ENCODE measurements around the gene RPS6KA2.
"Not testable (repeated sequence)": the region's sequence is repeated elsewhere in the genome, so short reads cannot be mapped to it uniquely, and the experiment has no call there.

Gene RPS6KA2

DNA sequence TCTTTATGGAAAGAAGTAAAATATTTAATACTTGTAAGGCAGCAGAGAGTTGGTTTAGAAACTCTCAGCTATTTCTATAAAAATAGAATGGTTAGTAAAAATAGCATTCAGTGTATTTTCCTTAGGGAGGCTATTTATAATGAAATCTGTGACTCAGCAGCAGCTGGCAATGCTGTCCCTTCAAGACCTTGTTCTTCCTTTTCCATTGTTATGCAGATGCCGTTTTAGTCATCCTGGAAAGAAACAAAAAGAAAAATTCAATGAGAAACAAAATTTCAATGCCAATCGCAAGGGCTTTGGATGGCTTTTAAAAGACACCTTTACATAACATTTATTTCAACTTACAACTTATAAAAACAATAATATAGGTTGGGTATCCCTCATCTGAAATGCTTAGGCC, 261.8 kb downstream of the RPS6KA2 start:
- TF ChIP-seq, protein P1, sequence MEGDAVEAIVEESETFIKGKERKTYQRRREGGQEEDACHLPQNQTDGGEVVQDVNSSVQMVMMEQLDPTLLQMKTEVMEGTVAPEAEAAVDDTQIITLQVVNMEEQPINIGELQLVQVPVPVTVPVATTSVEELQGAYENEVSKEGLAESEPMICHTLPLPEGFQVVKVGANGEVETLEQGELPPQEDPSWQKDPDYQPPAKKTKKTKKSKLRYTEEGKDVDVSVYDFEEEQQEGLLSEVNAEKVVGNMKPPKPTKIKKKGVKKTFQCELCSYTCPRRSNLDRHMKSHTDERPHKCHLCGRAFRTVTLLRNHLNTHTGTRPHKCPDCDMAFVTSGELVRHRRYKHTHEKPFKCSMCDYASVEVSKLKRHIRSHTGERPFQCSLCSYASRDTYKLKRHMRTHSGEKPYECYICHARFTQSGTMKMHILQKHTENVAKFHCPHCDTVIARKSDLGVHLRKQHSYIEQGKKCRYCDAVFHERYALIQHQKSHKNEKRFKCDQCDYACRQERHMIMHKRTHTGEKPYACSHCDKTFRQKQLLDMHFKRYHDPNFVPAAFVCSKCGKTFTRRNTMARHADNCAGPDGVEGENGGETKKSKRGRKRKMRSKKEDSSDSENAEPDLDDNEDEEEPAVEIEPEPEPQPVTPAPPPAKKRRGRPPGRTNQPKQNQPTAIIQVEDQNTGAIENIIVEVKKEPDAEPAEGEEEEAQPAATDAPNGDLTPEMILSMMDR (conservative IDR thresholded peaks at IDR 0.05; ENCODE audit: low read depth, low read length) = no peak
- no peak overlapping the region for H3K4me3 ChIP-seq (ENCODE audit: low read length)
- DNase-seq (ENCODE audit: low read depth) = no peak

DNA sequence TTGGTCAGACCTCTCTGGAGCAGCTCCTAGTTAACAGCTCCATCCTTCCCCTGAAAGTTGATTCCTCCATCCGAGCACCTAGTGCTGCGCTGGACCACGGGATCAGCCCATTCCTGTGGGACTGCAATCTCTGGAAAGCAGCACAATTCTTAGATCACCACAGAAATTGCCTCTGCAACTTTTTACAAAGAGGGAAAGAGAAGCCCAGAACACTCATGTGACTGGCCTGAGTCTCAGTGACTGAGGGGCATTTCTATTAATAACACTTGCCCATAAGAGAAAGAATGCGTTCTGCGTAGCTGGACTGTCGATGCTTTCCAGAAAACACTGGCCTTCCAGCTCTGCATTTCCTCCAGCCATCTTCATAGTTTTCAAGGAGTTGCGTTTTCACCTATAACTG, 262.6 kb downstream of the RPS6KA2 start:
- DNase-seq (ENCODE audit: low read depth) = no peak
- TF ChIP-seq, protein P1 (conservative IDR thresholded peaks at IDR 0.05; ENCODE audit: low read depth, low read length) = no peak
- no peak overlapping the region for H3K4me3 ChIP-seq (ENCODE audit: low read length)

GRCh38 chr6:166362427-166362826, 264.6 kb downstream of the RPS6KA2 start:
- not testable (repeated sequence) for DNase-seq (ENCODE audit: low read depth); H3K4me3 ChIP-seq (ENCODE audit: low read length)

DNA sequence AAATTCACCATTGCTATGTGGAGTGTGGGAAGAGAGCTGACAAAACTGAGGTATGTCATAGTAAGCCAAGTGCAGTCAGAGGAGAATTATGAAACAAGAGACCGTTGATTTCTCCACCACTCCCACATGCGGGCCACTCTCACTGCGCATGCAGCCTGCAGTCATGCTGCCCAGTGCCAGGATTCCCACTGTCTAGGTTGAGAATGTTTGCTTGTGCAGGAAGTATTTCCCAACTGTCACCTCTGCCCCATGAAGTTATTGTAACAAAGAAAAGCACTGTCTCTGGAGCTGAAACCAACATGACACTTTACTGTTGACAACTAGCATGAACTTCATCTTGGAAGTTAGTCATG, 266.0 kb downstream of the RPS6KA2 start:
- H3K4me3 ChIP-seq (ENCODE audit: low read length) = no peak overlapping the region
- no peak for DNase-seq (ENCODE audit: low read depth)
- TF ChIP-seq, protein P1 (conservative IDR thresholded peaks at IDR 0.05; ENCODE audit: low read depth, low read length) = no peak

- no peak overlapping the region for H3K4me3 ChIP-seq (ENCODE audit: low read length)
- TF ChIP-seq, protein P1 (conservative IDR thresholded peaks at IDR 0.05; ENCODE audit: low read depth, low read length) = no peak
- DNase-seq (ENCODE audit: low read depth) = no peak
Observed at GRCh38 chr6:166360243-166361076, 266.6 kb downstream of the RPS6KA2 start.

Data from retinal pigment epithelial cell (primary cell).